ENCODE measurements around the gene LAIR1.
"Not testable (repeated sequence)": the region's sequence is repeated elsewhere in the genome, so short reads cannot be mapped to it uniquely, and the experiment has no call there.

Gene LAIR1

GRCh38 chr19:54376610-54377285 is 12.0 kb upstream of the LAIR1 start:
- DNase-seq (ENCODE audit: low read depth, low spot score), result no peak

GRCh38 chr19:54375181-54375938 is 10.6 kb upstream of the LAIR1 start:
- not testable (repeated sequence) for DNase-seq (ENCODE audit: low read depth, low spot score)

GRCh38 chr19:54373781-54374631 is 9.3 kb upstream of the LAIR1 start:
- no peak for DNase-seq (ENCODE audit: low read depth, low spot score)

- not testable (repeated sequence) for DNase-seq (ENCODE audit: low read depth, low spot score)
These were observed 6.7 kb upstream of the LAIR1 start for GRCh38 chr19:54371453-54371852.

- DNase-seq (ENCODE audit: low read depth, low spot score), result not testable (repeated sequence)
These were observed 5.7 kb upstream of the LAIR1 start for GRCh38 chr19:54370434-54370796.

- not testable (repeated sequence) for DNase-seq (ENCODE audit: low read depth, low spot score)
These were observed 5.1 kb upstream of the LAIR1 start for GRCh38 chr19:54369688-54370433.

- no peak for DNase-seq (ENCODE audit: low read depth, low spot score)
These were observed 4.5 kb upstream of the LAIR1 start for GRCh38 chr19:54369082-54369687.

GRCh38 chr19:54366811-54367210 is 2.1 kb upstream of the LAIR1 start:
- no peak for DNase-seq (ENCODE audit: low read depth, low spot score)

- DNase-seq (ENCODE audit: low read depth, low spot score), result not testable (repeated sequence)
These were observed 1.1 kb upstream of the LAIR1 start for GRCh38 chr19:54365798-54366197.

GRCh38 chr19:54361680-54362422 is 2.9 kb downstream of the LAIR1 start:
- DNase-seq (ENCODE audit: low read depth, low spot score), result not testable (repeated sequence)

- DNase-seq (ENCODE audit: low read depth, low spot score), result not testable (repeated sequence)
These were observed 5.4 kb downstream of the LAIR1 start for GRCh38 chr19:54359149-54359820.

- no peak for DNase-seq (ENCODE audit: low read depth, low spot score)
These were observed 7.3 kb downstream of the LAIR1 start for GRCh38 chr19:54357381-54357780.

- no peak for DNase-seq (ENCODE audit: low read depth, low spot score)
These were observed 8.2 kb downstream of the LAIR1 start for GRCh38 chr19:54356444-54357056.

GRCh38 chr19:54355675-54356074 is 9.1 kb downstream of the LAIR1 start:
- no peak for DNase-seq (ENCODE audit: low read depth, low spot score)

GRCh38 chr19:54354761-54355160 is 10.0 kb downstream of the LAIR1 start:
- no peak for DNase-seq (ENCODE audit: low read depth, low spot score)

- DNase-seq (ENCODE audit: low read depth, low spot score), result no peak
These were observed 12.2 kb downstream of the LAIR1 start for GRCh38 chr19:54352546-54352945.

GRCh38 chr19:54352041-54352440 is 12.7 kb downstream of the LAIR1 start:
- no peak for DNase-seq (ENCODE audit: low read depth, low spot score)

- no peak for DNase-seq (ENCODE audit: low read depth, low spot score)
These were observed 13.3 kb downstream of the LAIR1 start for GRCh38 chr19:54351474-54351873.

GRCh38 chr19:54345938-54346386 is 18.8 kb downstream of the LAIR1 start:
- no peak for DNase-seq (ENCODE audit: low read depth, low spot score)

Data from iPS DF 19.7 (cell line).